HG02678 (cell line): ENCODE data around the gene SEMG1.

Experiments
- ATAC-seq: cut with Tn5 transposase; IDR thresholded peaks from one replicate; pipeline ENCODE4 v1.9.1; 2021; ENCODE audit warnings: mild to moderate bottlenecking, moderate library complexity; ENCODE audit not compliant: unreplicated experiment

SEMG1 gene

GRCh38 chr20:45218636-45219035 lies 11.8 kb downstream of the SEMG1 start:
- ATAC-seq = no peak

- ATAC-seq = no peak
Observed at GRCh38 chr20:45221076-45221475, 14.2 kb downstream of the SEMG1 start, which contains the start of gene SEMG2. SEMG2 (plus strand) TSS chr20:45221373; CDS start chr20:45221390, 17 bp downstream.

- no peak for ATAC-seq
Observed at GRCh38 chr20:45223136-45223535, 16.3 kb downstream of the SEMG1 start.

- ATAC-seq = no peak
Observed at GRCh38 chr20:45226287-45226686, 19.5 kb downstream of the SEMG1 start.

GRCh38 chr20:45229264-45230056 lies 22.6 kb downstream of the SEMG1 start:
- no peak for ATAC-seq

GRCh38 chr20:45230631-45231030 lies 23.8 kb downstream of the SEMG1 start:
- ATAC-seq = no peak

GRCh38 chr20:45235995-45236394 lies 29.2 kb downstream of the SEMG1 start:
- ATAC-seq = no peak

GRCh38 chr20:45238139-45238538 lies 31.3 kb downstream of the SEMG1 start:
- ATAC-seq = no peak

GRCh38 chr20:45246109-45246508 lies 39.3 kb downstream of the SEMG1 start:
- no peak for ATAC-seq

GRCh38 chr20:45247865-45248264 lies 41.0 kb downstream of the SEMG1 start:
- no peak for ATAC-seq

- no peak for ATAC-seq
Observed at GRCh38 chr20:45248609-45249008, 41.8 kb downstream of the SEMG1 start.

GRCh38 chr20:45251884-45252560 lies 45.2 kb downstream of the SEMG1 start:
- ATAC-seq = no peak

GRCh38 chr20:45253261-45253660 lies 46.4 kb downstream of the SEMG1 start:
- no peak for ATAC-seq

- ATAC-seq = no peak
Observed at GRCh38 chr20:45254383-45255262, 47.8 kb downstream of the SEMG1 start, which contains the start of gene SLPI. SLPI (minus strand) TSS chr20:45254564; CDS start chr20:45254543, 21 bp downstream.

GRCh38 chr20:45257161-45257560 lies 50.3 kb downstream of the SEMG1 start:
- ATAC-seq = no peak

GRCh38 chr20:45257711-45258110 lies 50.9 kb downstream of the SEMG1 start:
- ATAC-seq = no peak

- ATAC-seq = no peak
Observed at GRCh38 chr20:45258259-45258658, 51.4 kb downstream of the SEMG1 start.

- no peak for ATAC-seq
Observed at GRCh38 chr20:45258664-45259063, 51.8 kb downstream of the SEMG1 start.
